Liver (tissue), 9 donors: Measurements from ENCODE around the gene CMTM4. TPM values are rescaled to one million over a fixed set of nuclear protein-coding genes. Genes with fewer than 3 reads are reported as not detected.

Experiments used
- DNase-seq: peaks from one replicate; pipeline ENCODE4 v3.0.0-alpha.2; 2017; ENCODE audit warnings: low spot score
- H3K27ac ChIP-seq, 2 donors: one replicate each; pipeline ENCODE4 v1.7.0; 2013; ENCODE audit warnings: inconsistent platforms in 2 of 2, low read length in 2 of 2, control low read depth in 1 of 2, low read depth in 1 of 2, mild to moderate bottlenecking in 1 of 2
- H3K27me3 ChIP-seq, 4 donors: one replicate each; pipeline versions ENCODE4 v1.6.1 to v1.7.0; 2013; ENCODE audit warnings: low read length in 3 of 4, inconsistent platforms in 1 of 4, mild to moderate bottlenecking in 1 of 4, moderate library complexity in 1 of 4; ENCODE audit not compliant: control insufficient read depth in 4 of 4, insufficient read depth in 4 of 4
- H3K36me3 ChIP-seq, 4 donors: one replicate each; pipeline versions ENCODE4 v1.6.1 to v1.7.0; 2013; ENCODE audit warnings: low read length in 3 of 4, mild to moderate bottlenecking in 3 of 4, low read depth in 1 of 4, moderate library complexity in 1 of 4; ENCODE audit not compliant: control insufficient read depth in 4 of 4, insufficient read depth in 3 of 4
- H3K4me1 ChIP-seq, 4 donors: one replicate each; pipeline versions ENCODE4 v1.6.1 to v1.7.0; 2013; ENCODE audit warnings: low read length in 3 of 4, mild to moderate bottlenecking in 3 of 4, moderate library complexity in 1 of 4; ENCODE audit not compliant: control insufficient read depth in 4 of 4, insufficient read depth in 4 of 4
- H3K4me3 ChIP-seq, 3 donors: one replicate each; pipeline versions ENCODE4 v1.6.1 to v1.7.0; 2013; ENCODE audit warnings: low read length in 3 of 3, control low read depth in 1 of 3, low read depth in 1 of 3, mild to moderate bottlenecking in 1 of 3
- H3K9ac ChIP-seq, 2 donors: one replicate each; pipeline ENCODE4 v1.7.0; 2013; ENCODE audit warnings: low read length in 2 of 2, mild to moderate bottlenecking in 2 of 2, moderate library complexity in 2 of 2, control low read depth in 1 of 2, low read depth in 1 of 2
- H3K9me3 ChIP-seq, 4 donors: one replicate each; pipeline versions ENCODE4 v1.6.1 to v1.7.0; 2013; ENCODE audit warnings: low read length in 3 of 4; ENCODE audit not compliant: control insufficient read depth in 4 of 4
- ATF3 ChIP-seq: IDR thresholded peaks from 2 replicates; pipeline ENCODE4 v1.6.1; 2016; ENCODE audit warnings: antibody characterized with exemption
- CTCF ChIP-seq: fragments of 150-350 bp; IDR thresholded peaks from 2 replicates; pipeline ENCODE4 v1.5.1; 2017; ENCODE audit warnings: improper control_type of control experiment, low read depth, low read length; ENCODE audit not compliant: missing input control
- EGR1 ChIP-seq, 2 donors: IDR thresholded peaks; 2 replicates each; pipeline ENCODE4 v1.6.1; 2016 to 2018; ENCODE audit warnings: antibody characterized with exemption in 2 of 2, low read depth in 2 of 2
- FOXA1 ChIP-seq: IDR thresholded peaks from 2 replicates; pipeline ENCODE4 v1.6.1; 2016; ENCODE audit warnings: antibody characterized with exemption
- FOXA2 ChIP-seq: IDR thresholded peaks from 2 replicates; pipeline ENCODE4 v1.6.1; 2016; ENCODE audit warnings: antibody characterized with exemption
- GABPA ChIP-seq, 2 donors: IDR thresholded peaks in 1 of 2; conservative IDR thresholded peaks in 1 of 2; 2 replicates each; pipeline ENCODE4 v1.6.1; 2016; ENCODE audit warnings: antibody characterized with exemption in 2 of 2, mild to moderate bottlenecking in 1 of 2, moderate library complexity in 1 of 2
- HNF4A ChIP-seq, 2 donors: conservative IDR thresholded peaks; 2 replicates each; pipeline ENCODE4 v1.6.1; 2016; ENCODE audit warnings: antibody characterized with exemption in 2 of 2, mild to moderate bottlenecking in 2 of 2
- HNF4G ChIP-seq: IDR thresholded peaks from 2 replicates; pipeline ENCODE4 v1.6.1; 2016; ENCODE audit warnings: antibody characterized with exemption
- MAX ChIP-seq: IDR thresholded peaks from 2 replicates; pipeline ENCODE4 v1.6.1; 2016; ENCODE audit warnings: antibody characterized with exemption
- NR2F2 ChIP-seq: IDR thresholded peaks from 2 replicates; pipeline ENCODE4 v1.6.1; 2016; ENCODE audit warnings: antibody characterized with exemption
- RAD21 ChIP-seq, 2 donors: IDR thresholded peaks; 2 replicates each; pipeline ENCODE4 v1.6.1; 2016; ENCODE audit warnings: antibody characterized with exemption in 2 of 2, mild to moderate bottlenecking in 2 of 2
- REST ChIP-seq: IDR thresholded peaks from 2 replicates; pipeline ENCODE4 v1.6.1; 2016; ENCODE audit warnings: antibody characterized with exemption, mild to moderate bottlenecking
- RXRA ChIP-seq, 2 donors: IDR thresholded peaks; 2 replicates each; pipeline ENCODE4 v1.6.1; 2017 to 2018; ENCODE audit warnings: antibody characterized with exemption in 2 of 2, mild to moderate bottlenecking in 1 of 2
- TAF1 ChIP-seq: conservative IDR thresholded peaks from 2 replicates; pipeline ENCODE4 v1.6.1; 2016; ENCODE audit warnings: antibody characterized with exemption, mild to moderate bottlenecking
- YY1 ChIP-seq: IDR thresholded peaks from 2 replicates; pipeline ENCODE4 v1.6.1; 2016; ENCODE audit warnings: antibody characterized with exemption, mild to moderate bottlenecking
- ZBTB33 ChIP-seq: IDR thresholded peaks from 2 replicates; pipeline ENCODE4 v1.6.1; 2016; ENCODE audit warnings: antibody characterized with exemption
- WGBS: extraction: QIAGEN DNeasy Blood & Tissue Kit; methylation state at CpG from one replicate; pipeline ENCODE4 v1.1.7; 2013; 5-methylcytosine and 5-hydroxymethylcytosine counted together
- polyA plus RNA-seq, 2 donors: library from polyadenylated mRNA; stranded (reverse) in 1 of 2; unstranded in 1 of 2; fragments of 200-250 nt in 1 of 2; fragments of >200 nt in 1 of 2; fragmentation: Nextera tagmentation in 1 of 2; extraction: Ambion mirVana in 1 of 2; gene quantifications; one replicate each; pipeline versions ENCODE4 v1.2.1 to v1.2.3, GENCODE V29; 2013 to 2015
- total RNA-seq, 2 donors: library from RNA; depleted of rRNA; stranded (reverse); fragments of >200 nt; gene quantifications; one replicate each; pipeline ENCODE4 v1.2.3, GENCODE V29; 2014
- donor health status: healthy.
- donor health status: healthy.
- donor health status: healthy.
- donor health status: healthy.
- donor health status: healthy.

CMTM4 gene
- total and polyA plus RNA-seq, 4 donors = 2.9 to 19.7 (median 6.3) TPM

GRCh38 chr16:66608241-66609138 lies 88.1 kb downstream of the CMTM4 start:
- TF ChIP-seq RAD21 (IDR thresholded peaks at IDR 0.05) (peak; percentile 89 to 91), FOXA1 (no peak), ZBTB33 (no peak), CTCF (peak; percentile 85), HNF4A (conservative IDR thresholded peaks at IDR 0.05) (peak in 1 of 2 donors; percentile 10), RXRA (IDR thresholded peaks at IDR 0.05) (peak; percentile 78 to 90), ATF3 (no peak), FOXA2 (no peak), EGR1 (IDR thresholded peaks at IDR 0.05; ENCODE audit: low read depth in 2 of 2) (no peak), TAF1 (no peak), NR2F2 (peak; percentile 15)
- H3K36me3 ChIP-seq = peaks cover 0 to 7% (median 0%) of the 10 kb centered on the region in 4 donors
- DNase-seq = peak; percentile 85
- H3K27ac ChIP-seq = no peak overlapping the region
- 33% methylated on average over 17 of the region's 17 CpGs for WGBS
- no peaks in the 10 kb centered on the region for H3K27me3 ChIP-seq
- H3K9me3 ChIP-seq = no peaks in the 10 kb centered on the region
- peaks cover 2 to 19% (median 8%) of the 10 kb centered on the region in 4 donors for H3K4me1 ChIP-seq
- H3K4me3 ChIP-seq = no peak overlapping the region
- H3K9ac ChIP-seq = no peak overlapping the region

GRCh38 chr16:66605979-66606751 lies 90.4 kb downstream of the CMTM4 start:
- Histone ChIP-seq H3K27ac (peak overlapping the region in 1 of 2 donors; percentile 39), H3K4me1 (peaks cover 2 to 19% (median 8%) of the 10 kb centered on the region in 4 donors), H3K9ac (peak overlapping the region in 1 of 2 donors; percentile 1), H3K4me3 (peak overlapping the region in 1 of 3 donors; percentile 70), H3K9me3 (no peaks in the 10 kb centered on the region), H3K27me3 (no peaks in the 10 kb centered on the region), H3K36me3 (peaks cover 0 to 5% (median 0%) of the 10 kb centered on the region in 4 donors)
- DNase-seq = no peak
- WGBS = 71% methylated on average over 10 of the region's 10 CpGs
- no peak for TF ChIP-seq HNF4A (conservative IDR thresholded peaks at IDR 0.05)
- no peak for TF ChIP-seq TAF1
- TF ChIP-seq RAD21 (IDR thresholded peaks at IDR 0.05) = no peak
- no peak for TF ChIP-seq REST
- no peak for TF ChIP-seq FOXA1
- TF ChIP-seq NR2F2 = no peak
- no peak for TF ChIP-seq YY1
- no peak for TF ChIP-seq FOXA2
- no peak for TF ChIP-seq GABPA (IDR thresholded peaks at IDR 0.05 in 1 of 2, conservative IDR thresholded peaks at IDR 0.05 in 1 of 2)
- TF ChIP-seq EGR1 (IDR thresholded peaks at IDR 0.05; ENCODE audit: low read depth in 2 of 2) = no peak
- no peak for TF ChIP-seq RXRA (IDR thresholded peaks at IDR 0.05)
- no peak for TF ChIP-seq CTCF
- TF ChIP-seq ATF3 = no peak
- TF ChIP-seq HNF4G = no peak
- no peak for TF ChIP-seq MAX
